GM21515 (cell line): ENCODE measurements around the gene IL4I1.

ENCODE experiments used
- ATAC-seq: cut with Tn5 transposase; IDR thresholded peaks from one replicate; pipeline ENCODE4 v1.9.1; 2021; ENCODE audit not compliant: unreplicated experiment

The IL4I1 gene

DNA sequence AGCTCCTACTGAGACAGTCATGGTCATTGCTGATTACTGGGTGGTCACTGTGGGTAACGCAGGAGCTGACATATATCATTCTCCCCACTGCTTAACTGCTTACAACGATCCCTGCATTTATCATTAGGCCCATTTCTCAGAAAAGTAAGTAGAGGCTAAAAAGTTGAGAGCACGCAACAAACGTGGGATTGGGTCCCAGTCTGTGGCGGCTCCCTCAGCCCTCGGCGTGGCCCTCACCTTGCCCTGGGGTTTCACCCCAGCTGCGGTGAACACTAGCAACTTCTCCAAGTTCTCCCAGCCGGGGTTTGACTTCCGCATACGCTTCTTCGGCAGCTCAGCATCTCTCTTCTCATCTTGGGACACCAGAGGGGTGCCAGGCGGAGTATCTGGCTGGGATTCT, 31.8 kb downstream of the IL4I1 start:
- no peak for ATAC-seq

DNA sequence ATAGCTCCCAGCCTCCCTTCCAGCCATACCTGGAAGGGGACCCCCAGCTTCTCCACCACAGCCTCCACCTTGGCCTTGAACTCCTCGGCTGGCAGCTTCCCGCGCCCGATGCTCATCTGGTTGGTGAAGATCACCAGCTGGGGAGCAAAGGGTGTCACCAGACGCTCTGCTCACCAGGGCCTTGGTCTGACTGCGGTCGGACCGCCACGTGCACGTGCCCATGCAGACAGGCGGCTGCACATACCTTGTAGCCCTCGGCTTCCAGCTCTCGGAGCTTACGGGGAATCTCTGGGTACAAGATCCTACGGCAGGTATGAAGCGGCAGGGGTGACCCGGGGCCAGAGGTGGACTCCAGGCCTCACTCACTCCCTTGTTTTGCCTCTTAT, 32.8 kb downstream of the IL4I1 start:
- ATAC-seq = no peak

DNA sequence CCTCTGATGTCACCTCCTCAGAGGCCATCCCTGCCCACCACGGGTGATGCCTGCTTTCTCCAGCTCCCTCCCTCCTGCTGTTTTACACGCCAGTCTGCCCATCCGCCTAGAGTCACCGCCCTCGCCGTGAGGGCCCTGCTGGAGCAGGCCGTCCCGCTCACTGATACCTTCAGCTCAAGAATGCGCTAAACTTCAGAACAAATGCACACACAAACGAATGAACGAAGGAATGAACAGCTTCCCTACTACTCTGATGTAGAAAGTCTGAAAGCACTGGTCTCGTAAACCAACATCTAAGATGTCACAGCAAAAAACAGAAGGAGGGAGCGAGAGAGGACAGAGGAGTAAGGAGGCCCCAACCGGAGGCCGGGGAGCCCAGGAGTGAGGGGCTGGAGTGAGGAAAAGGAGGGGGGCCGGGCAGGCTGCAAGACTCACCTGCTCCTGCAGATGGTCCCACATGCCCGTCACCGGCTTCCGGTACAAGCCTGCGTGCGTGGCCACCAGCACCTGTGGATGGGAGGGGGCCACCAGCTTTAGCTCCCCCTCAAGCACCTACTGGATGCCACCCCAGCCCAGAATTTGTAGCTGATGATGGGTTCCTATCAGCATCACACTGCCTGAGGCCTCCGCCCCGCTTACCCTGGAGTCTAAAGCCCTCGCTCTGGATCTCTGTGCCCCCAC, 33.3 kb downstream of the IL4I1 start:
- ATAC-seq = no peak

GRCh38 chr19:49862391-49863253, 34.1 kb downstream of the IL4I1 start:
- no peak for ATAC-seq

GRCh38 chr19:49861541-49862378, 34.9 kb downstream of the IL4I1 start:
- ATAC-seq = no peak

DNA sequence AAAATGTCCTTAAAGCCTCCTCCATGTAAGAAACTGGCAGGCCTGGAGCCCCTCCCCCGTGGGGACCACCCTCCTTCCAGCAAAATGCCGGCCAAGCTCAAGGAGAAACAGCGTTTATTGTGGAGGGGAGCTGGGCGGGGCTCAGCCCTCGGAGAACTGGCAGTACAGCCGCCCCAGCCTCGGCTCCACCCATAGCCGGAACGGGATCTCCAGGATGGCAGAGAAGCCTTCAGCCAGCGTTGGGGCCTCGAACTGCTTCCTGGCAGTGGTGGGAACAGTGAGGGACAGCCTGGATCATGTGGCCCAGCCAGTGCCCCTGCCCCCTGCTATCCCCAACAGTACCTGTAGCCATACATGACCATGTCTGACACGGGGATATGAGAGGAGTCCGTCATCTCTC, 35.6 kb downstream of the IL4I1 start:
- no peak for ATAC-seq

- no peak for ATAC-seq
These were observed 36.2 kb downstream of the IL4I1 start for GRCh38 chr19:49860336-49861102.

DNA sequence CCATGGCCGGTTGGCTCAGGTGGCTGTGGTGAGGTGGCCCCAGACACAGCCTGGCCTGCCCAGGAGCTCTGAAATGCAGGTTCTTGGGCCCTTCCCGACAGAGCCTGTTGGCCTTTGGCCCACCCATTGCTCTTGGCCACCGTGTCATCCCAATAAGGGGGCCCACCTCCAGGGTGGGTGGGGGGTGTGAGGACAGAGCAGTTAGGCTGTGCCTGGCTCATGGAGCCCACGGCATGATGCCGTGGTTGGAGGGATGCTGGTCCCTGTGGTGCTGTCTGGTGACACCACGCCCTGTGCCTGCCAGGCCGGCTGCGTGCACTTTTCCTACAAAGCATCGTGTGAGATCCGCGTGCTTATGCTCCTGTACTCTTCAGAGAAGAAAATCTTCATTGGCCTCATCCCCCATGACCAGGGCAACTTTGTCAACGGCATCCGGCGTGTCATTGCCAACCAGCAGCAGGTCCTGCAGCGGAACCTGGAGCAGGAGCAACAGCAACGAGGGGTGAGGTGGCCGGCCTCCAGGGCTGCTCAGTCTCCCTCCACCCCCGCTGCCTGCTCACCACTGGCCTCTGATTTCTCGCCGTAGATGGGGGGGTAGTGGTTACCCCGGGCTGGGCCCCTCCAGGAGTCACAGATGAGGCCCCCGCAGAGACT, 36.9 kb downstream of the IL4I1 start:
- ATAC-seq = no peak

- no peak for ATAC-seq
These were observed 38.4 kb downstream of the IL4I1 start for GRCh38 chr19:49858088-49858985.

DNA sequence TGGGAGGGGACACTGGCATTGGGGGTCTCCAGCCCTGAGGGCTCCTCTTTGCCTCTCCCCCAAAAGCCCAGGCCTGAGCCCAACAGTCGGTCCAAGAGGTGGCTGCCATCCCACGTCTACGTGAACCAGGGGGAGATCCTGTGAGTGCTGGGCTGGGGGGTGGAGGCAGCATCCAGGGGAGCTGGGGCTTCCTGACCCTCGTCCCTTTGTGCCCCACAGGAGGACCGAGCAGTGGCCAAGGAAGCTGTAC, 38.9 kb downstream of the IL4I1 start:
- ATAC-seq = no peak

DNA sequence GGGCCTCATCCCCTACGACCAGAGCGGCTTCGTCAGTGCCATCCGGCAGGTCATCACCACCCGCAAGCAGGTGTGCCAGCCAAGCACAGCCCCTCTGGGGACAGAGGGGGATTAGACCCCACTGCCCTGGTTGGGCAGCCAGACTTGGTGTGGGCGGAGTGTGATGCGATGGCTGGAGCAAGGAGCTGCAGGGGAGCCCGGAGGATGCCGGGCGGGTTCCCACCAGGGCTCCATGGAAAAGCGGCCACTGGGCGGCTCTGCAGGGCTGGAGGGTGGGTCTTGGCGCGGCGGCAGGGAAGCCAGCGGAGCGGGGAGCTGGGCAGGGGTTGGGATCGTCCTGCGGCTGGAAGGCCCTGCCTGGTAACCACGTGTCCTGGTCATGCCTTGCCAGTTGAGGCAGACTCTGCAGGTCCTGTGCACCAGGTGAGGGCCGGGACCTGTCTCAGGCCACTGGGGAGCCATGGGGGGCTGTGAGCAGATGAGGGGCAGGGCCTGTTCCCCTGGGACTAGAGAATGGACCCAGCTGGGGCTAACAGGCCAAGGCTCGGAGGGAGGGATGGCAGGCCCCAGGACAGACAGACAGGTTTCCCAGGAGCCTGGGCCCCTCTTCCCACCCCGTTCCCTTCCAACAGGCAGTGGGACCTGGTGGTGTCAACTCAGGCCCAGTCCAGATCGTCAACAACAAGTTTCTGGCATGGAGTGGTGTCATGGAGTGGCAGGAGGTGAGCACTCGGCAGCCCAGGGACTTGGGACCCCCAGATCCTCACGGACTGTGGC, 39.4 kb downstream of the IL4I1 start:
- ATAC-seq = no peak

DNA sequence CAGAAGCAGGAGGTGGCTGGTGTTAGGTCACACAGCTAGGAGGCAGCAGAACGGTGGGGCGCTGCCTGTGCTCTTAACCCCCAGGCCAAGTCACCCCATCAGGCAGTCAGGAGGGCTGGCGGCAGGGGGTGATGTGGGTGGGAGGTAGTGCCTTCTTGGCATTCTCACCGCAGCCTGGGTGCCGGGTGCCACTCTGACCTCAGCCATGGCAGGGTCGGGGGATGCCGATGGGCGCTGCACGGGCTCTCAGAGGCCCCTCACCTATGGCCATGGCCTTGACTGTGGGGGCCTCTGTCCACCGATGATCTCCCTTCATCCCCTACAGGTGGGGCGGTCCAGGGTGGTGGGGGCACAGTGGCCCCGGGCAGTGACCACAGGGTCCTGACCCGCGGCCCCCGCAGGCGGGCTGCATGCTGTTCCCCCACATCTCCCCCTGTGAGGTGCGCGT, 40.1 kb downstream of the IL4I1 start:
- ATAC-seq = no peak

GRCh38 chr19:49855676-49856573, 40.8 kb downstream of the IL4I1 start:
- no peak for ATAC-seq

DNA sequence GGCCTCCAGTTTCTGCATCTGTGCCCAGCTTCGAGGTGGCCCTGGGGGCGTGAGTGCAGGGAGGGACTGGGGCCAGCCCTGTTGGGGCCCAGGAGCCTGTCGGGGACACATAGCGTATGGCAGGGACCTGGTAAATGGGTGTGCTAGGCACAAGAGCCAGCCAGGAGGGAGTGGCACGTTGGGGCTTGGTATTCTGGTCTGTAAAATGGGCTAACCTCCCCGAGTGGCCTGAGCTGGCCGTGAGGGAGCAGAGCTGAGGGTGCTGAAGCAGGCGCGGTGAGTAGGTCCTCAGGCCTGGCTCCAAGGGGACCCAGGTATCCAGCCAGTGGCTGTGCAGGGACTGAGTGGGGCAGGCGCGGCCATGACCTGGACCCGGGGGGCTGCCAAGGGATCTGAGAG, 41.4 kb downstream of the IL4I1 start:
- no peak for ATAC-seq

- ATAC-seq = no peak
These were observed 42.1 kb downstream of the IL4I1 start for GRCh38 chr19:49854378-49855263.

GRCh38 chr19:49853852-49854377, 42.8 kb downstream of the IL4I1 start:
- ATAC-seq = no peak
